ENCODE measurements around the gene DEFB123.

Gene DEFB123

DNA sequence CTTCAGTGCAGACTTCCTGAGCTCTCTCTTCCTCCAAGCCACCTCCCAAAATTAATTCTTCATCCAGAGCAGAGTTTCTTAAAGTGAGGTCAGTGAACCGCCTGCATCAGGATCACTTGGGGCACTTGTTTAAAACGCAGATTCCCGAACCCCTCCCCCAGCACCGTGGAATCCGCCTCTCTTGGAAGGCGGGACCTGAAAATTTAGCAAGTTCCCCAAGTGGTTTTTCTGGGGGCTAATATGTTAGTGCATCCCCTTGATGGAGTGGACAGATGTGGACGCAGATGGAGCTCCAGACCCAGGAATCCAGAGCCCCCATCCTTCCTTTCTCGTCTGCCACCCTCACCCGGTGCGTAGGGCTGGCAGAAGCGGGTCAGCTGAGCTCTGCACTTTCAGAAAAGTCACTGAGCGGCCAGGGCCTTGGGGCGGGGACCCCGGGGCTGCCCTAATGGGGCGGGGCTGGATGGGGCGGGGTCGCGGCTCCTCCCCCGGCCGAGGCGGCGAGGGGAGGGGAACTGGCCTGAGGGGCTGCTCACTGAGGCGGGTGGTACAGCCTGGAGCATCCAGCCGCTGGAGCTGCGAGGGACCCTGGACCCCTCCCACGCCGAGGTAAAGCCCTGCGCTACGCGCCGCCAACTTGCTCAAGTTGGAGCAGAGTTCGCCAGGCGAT lies 34.5 kb downstream of the DEFB123 start, which contains the start of the genes DEFB124 and REM1:
DEFB124 (minus strand) TSS at position 370 of the 670 bp plus-strand sequence. CDS start 2,114 bp downstream, outside the sequence.
REM1 (plus strand) TSS at position 531 of the 670 bp plus-strand sequence. CDS start 1,158 bp downstream, outside the sequence.
- no peak for DNase-seq

DNA sequence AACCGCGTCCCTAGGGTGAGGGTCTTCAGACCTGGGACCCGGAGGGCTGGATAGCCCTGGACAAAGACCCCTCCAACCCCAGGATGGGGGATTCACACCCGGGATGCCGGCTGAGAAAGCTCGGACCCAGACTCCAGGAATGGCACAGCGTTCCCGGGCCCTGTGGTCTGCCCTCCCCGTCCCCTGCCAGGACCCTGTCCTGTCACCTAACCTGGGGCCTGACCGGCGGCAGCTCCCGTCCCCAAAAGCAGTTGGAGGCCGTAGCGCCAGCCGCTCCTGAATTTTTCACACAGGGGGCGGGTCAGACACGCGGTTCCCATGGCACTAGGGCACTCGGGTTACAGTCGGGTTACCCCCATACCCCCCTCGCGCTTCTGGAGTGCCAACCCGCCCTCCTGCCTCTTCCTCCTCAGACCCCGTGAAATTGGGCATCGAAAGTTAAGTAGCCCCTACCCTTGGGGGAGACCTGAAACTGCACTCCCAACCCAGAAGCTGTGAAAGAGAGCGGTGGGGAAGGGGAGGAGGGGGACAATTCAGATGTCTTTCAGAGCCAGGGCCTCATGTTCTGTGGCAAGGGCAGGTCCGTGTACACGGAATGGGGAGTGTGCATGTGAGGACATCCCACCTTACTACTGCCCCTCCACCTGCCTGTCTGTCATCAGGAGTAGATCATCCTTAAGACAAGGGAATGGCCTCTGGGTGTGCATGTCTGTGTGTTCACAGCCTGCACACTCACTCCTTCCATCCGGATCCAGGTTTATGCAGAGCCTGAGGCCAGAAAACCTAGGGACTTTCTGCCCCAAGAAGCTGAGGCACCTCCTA lies 35.3 kb downstream of the DEFB123 start:
- no peak for DNase-seq

DNA sequence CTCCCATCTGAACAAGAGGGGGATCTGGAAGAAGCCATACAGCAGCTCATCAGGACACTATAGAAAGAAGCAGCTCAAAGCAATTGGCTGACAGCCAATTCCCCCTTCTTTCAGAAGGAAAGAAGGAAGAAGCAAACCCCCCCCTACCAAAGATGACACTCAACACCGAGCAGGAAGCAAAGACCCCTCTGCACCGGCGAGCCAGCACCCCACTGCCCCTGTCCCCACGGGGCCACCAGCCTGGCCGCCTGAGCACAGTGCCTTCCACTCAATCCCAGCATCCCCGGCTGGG lies 35.8 kb downstream of the DEFB123 start:
- DNase-seq: no peak

DNA sequence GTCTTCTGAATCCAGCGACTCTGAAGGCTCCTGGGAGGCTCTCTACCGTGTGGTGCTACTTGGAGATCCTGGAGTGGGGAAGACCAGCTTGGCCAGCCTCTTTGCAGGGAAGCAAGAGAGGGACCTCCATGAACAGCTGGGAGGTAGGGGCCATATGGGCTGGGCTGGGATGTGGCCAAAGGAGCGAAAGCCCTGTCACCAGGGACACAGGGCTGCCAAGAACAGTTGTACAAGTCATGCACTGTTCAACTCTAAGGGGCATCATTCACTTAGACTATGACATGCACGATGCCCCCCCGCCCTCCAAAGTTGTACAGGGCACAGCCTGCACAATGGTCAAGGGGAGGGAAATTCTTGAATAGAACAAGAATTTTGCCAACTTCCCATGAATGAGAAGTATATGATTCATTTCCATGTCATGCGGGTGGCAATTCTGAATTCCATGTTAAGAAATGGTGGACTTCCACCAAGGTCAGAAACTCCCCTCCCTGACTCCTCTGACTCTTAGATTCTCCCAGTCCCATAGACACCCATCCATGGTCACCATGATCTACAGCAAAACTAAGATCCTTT lies 36.3 kb downstream of the DEFB123 start:
- DNase-seq: no peak

DNA sequence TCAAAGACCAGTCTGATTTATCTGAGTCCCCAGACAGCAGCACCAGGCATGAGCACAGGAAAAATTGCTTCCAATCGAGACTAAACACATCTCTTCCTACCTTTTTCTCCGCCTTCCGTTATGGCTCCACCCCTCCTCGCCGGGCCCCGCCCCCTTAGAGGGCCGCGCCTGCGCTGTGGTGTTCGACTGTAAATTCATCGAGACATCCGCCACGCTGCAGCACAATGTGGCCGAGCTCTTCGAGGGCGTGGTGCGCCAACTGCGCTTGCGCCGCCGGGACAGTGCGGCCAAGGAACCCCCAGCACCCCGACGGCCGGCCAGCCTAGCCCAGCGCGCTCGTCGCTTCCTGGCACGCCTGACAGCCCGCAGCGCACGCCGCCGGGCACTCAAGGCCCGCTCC lies 43.6 kb downstream of the DEFB123 start:
- no peak for DNase-seq

DNA sequence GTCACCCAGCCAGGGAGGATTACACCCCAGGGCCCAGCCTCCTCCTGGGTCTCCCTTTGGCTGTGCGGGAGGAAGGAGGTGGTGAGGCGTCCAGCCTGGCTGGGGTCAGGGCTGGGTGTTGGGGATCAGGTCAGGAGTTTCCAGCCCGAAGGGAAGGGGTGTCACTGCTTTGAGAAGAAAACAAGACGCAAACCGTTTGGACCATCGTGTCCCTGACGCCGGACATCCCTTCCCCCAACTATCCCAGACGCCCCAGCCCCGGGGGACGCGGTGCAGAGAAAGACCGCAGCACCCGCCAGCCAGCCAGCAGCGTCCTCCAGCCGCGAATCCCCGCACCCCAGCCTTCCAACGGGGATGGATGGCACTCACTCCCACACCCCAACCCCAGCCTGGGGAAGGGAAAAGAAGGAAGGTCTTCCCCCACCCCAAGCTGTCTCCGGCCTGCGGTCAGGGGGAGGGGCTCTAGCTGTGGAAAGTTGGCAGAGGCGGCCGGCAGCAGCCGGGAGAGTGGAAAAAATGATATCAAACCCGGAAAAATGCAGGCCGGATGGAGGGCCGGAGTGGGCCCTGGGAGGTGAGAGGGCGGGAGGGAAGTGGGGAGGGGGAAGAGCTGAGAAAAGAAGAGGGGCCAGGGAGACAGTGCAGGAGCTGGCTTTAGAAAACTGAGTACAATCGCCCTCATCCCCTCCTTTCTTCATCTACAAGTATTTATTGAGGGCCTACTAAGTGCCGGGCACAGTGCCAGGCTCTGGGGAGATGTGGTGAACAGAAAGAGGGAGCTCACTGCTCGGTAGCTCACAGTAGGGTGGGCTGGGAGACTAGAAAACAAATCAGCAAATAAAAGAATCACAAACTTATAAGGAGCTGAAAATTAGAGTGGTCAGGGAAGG lies 45.3 kb downstream of the DEFB123 start:
- no peak for DNase-seq

DNA sequence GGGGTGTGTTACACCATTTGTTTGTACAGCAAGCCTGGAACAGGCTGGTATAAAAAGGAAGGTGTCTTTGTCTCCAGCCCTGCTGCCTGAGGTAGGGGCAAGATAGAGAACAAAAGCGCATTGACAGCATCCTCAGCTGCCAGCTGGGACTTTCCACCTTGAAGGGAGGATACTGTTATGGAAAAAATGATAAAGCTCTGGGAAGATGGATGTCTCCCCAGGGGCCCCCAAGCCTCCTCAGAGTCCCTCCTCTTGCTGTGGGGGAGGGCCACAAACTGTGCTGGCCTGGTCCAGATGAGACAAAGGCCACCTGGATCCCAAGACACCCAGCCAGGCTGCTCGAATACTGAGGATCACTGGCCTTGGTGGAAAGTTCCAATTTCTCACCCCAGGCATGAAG lies 47.7 kb downstream of the DEFB123 start:
- DNase-seq: no peak

DNA sequence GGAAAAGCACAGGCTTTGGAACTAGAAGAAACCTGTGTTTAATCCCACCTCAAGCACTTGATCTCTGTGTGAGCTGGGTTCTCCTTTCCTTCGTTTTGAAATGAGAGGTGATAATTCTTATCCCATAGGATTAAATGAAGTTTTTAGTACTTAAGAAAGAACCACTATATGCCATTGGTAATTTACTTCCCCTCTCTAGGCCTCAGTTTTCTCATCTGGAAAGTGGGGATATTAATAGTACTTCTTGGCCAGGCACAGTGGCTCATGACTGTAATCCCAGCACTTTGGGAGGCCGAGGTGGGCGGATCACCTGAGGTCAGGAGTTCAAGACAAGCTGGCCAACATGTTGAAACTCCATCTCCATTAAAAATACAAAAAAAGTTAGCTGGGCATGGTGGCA lies 48.7 kb downstream of the DEFB123 start:
- no peak for DNase-seq

DNA sequence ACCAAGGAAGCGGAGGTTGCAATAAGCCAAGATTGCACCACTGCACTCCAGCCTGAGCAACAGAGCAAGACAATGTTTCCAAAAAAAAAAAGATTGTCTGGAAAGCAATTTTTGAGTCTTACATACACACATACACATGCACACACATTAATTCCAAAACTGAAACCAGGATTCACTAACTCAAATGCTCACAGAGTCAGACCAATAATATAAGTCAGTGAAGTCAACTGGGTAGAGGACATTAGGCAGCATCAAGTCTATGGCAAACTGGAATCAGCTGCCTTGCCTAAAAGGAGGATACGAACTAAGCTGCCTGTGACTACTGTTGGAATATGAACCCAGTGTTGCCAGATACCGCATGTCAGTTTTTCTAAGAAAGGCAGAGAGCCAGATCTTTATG lies 50.3 kb downstream of the DEFB123 start:
- DNase-seq: no peak

DNA sequence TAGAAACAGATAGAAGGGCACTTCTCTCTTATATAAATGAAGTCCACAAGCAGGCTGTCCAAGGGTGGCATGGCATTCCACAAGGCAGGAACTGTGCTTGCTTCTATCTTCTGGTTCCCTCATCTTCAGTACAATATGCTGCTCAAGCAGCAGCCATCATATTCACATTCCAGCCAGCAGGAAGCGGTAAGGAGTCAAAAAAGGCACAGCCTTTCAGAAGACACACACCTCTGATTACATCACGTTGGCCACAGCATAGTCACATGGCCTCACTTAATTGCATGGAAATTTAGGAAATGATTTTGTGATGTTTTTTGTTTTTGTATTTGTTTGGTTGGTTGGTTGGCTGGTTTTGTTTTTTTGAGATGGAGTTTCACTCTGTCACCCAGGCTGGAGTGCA lies 53.7 kb downstream of the DEFB123 start:
- DNase-seq: no peak

DNA sequence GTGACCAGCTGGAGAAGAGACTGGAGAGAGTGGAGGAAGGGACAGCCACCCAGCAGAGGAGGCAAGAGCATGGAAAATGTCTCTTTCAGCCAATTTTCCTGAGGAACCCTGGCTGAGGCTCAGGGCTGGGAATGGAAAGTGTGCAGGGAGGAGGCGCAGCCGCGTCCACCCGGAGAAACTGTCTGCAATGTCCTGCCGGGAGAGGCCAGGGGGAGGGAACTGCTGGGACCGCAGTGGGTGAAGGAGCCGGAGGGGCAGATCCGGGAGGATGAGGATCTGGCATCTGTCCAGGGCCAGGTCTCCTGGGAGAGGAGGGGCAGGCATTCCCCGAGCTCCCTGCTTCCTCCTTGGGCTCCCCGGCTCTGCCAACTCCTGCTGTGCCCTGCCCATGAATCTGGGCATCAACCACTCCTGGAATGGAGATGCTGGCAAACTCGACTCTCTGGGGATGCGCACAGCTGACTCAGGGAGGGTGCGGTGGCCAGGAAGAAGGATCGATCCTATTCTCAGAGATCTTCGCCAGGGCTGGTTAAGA lies 56.4 kb downstream of the DEFB123 start:
- DNase-seq: no peak

DNA sequence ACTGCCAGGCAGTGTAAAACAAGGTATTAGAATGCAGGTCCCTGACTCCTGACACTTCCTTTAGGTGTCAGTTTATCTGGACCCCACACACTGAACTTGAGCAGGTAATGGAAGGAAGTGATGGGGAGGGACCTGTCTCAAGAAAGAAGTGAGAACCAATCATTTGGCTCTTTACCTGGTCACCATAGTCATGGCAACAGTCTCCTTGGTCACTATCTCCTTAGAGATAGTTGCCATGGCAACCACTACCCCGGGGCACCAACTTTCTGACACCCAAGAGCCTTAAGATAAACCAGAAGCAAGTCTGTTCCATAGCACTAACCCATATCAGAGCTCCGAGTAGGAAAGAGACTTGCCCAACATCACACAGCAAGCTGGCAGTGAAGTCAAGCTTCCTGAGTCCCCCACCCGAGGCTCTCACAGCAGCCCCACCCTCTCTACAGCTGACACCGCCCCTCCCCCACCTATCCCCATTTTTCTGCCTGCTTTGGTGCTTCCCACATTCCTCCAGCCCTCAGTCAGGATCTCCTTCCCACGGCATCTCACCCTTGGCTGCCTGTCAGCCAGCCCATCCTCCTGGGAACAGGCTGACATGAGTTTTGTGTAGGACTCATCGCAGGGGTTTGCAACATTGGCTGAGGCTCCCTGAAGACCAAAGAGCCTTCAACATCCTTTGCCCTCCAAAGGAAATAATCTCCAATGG lies 57.6 kb downstream of the DEFB123 start:
- no peak for DNase-seq
